Body of pancreas (tissue), 4 donors: Measurements from ENCODE around the gene PRKAG2.

Source experiments
- CTCF ChIP-seq, 7 experiments: fragments of 450-650 bp in 4 of 7; fragments of 200-600 bp in 3 of 7; sonication (generic) in 3 of 7; IDR thresholded peaks; one replicate each; pipeline ENCODE4 v1.5.1; 2016 to 2019; ENCODE audit warnings: antibody characterized with exemption in 7 of 7
- POLR2A ChIP-seq, 3 donors: fragments of 450-650 bp; IDR thresholded peaks; one replicate each; pipeline ENCODE4 v1.6.1; 2016; ENCODE audit warnings: antibody characterized with exemption in 3 of 3, mild to moderate bottlenecking in 2 of 3

- TF ChIP-seq CTCF (IDR thresholded peaks at IDR 0.05) (no peak), POLR2A (IDR thresholded peaks at IDR 0.05) (no peak)
These were observed 253.1 kb downstream of the PRKAG2 start for GRCh38 chr7:151623766-151624165.
